Measurements from ENCODE around the gene XCL2. TPM values are rescaled to one million over a fixed set of nuclear protein-coding genes. Genes with fewer than 3 reads are reported as not detected.

Gene XCL2
- polyA plus RNA-seq, 3 donors, result 0.56 to 1.9 TPM; not detected in 1

GRCh38 chr1:168498159-168498631, 45.6 kb downstream of the XCL2 start:
- Mint-ChIP-seq H3K4me3 (no peak overlapping the region), H3K36me3 (no peaks in the 10 kb centered on the region), H3K4me1 (peaks cover 30% of the 10 kb centered on the region), H3K27me3 (ENCODE audit: low read depth in 3 of 3) (peaks cover 0 to 2% (median 0%) of the 10 kb centered on the region in 3 donors), H3K9me3 (peaks cover 0 to 2% (median 0%) of the 10 kb centered on the region in 7 donors), H3K27ac (no peak overlapping the region)
- no peak overlapping the region for H3K4me3 ChIP-seq (replicated peaks in 1 of 3; ENCODE audit: low read depth in 2 of 3, low read length in 3 of 3)
- intact Hi-C loops (cut with micrococcal nuclease), result no loop called here
- H3K79me2 ChIP-seq (ENCODE audit: insufficient read depth, low read length), result no peaks in the 10 kb centered on the region
- no peaks in the 10 kb centered on the region for H4K20me1 ChIP-seq (ENCODE audit: insufficient read depth, low read length)
- H3K27me3 ChIP-seq (ENCODE audit: control insufficient read depth in 2 of 2, insufficient read depth in 2 of 2, low read length in 2 of 2), result no peaks in the 10 kb centered on the region
- no peaks in the 10 kb centered on the region for H3K36me3 ChIP-seq (replicated peaks in 1 of 2; ENCODE audit: control insufficient read depth in 1 of 2, insufficient read depth in 2 of 2, low read length in 2 of 2)
- H3K4me1 ChIP-seq (ENCODE audit: control insufficient read depth in 1 of 2, insufficient read depth in 2 of 2, low read length in 2 of 2), result peaks cover 15 to 26% of the 10 kb centered on the region in 2 donors
- TF ChIP-seq CTCF (IDR thresholded peaks at IDR 0.05), result no peak
- no peak overlapping the region for H3K4me2 ChIP-seq (replicated peaks; ENCODE audit: extremely low read depth, low read length, poor library complexity, severe bottlenecking)
- H2AFZ ChIP-seq (ENCODE audit: insufficient read depth, low read depth, low read length, poor library complexity, severe bottlenecking), result no peak overlapping the region
- no CpG with 5 or more reads among the region's 2 CpGs for WGBS (ENCODE audit: insufficient coverage)
- H3K9ac ChIP-seq (ENCODE audit: insufficient read depth, low read length, poor library complexity, severe bottlenecking), result no peak overlapping the region
- no peaks in the 10 kb centered on the region for H3K9me3 ChIP-seq (replicated peaks in 1 of 2; ENCODE audit: control insufficient read depth in 1 of 2, insufficient read depth in 1 of 2, low read length in 2 of 2)
- no peak for DNase-seq
- no peak overlapping the region for H3K27ac ChIP-seq (ENCODE audit: low read depth in 1 of 2, low read length in 2 of 2)

GRCh38 chr1:168497376-168497950, 46.3 kb downstream of the XCL2 start:
- Histone ChIP-seq H3K4me1 (ENCODE audit: control insufficient read depth in 1 of 2, insufficient read depth in 2 of 2, low read length in 2 of 2) (peaks cover 8 to 19% of the 10 kb centered on the region in 2 donors), H3K27me3 (ENCODE audit: control insufficient read depth in 2 of 2, insufficient read depth in 2 of 2, low read length in 2 of 2) (no peaks in the 10 kb centered on the region), H2AFZ (ENCODE audit: insufficient read depth, low read depth, low read length, poor library complexity, severe bottlenecking) (no peak overlapping the region), H3K4me3 (replicated peaks in 1 of 3; ENCODE audit: low read depth in 2 of 3, low read length in 3 of 3) (no peak overlapping the region), H3K9me3 (replicated peaks in 1 of 2; ENCODE audit: control insufficient read depth in 1 of 2, insufficient read depth in 1 of 2, low read length in 2 of 2) (no peaks in the 10 kb centered on the region), H3K9ac (ENCODE audit: insufficient read depth, low read length, poor library complexity, severe bottlenecking) (no peak overlapping the region), H3K79me2 (ENCODE audit: insufficient read depth, low read length) (no peaks in the 10 kb centered on the region), H3K27ac (ENCODE audit: low read depth in 1 of 2, low read length in 2 of 2) (no peak overlapping the region), H4K20me1 (ENCODE audit: insufficient read depth, low read length) (no peaks in the 10 kb centered on the region), H3K4me2 (replicated peaks; ENCODE audit: extremely low read depth, low read length, poor library complexity, severe bottlenecking) (no peak overlapping the region), H3K36me3 (replicated peaks in 1 of 2; ENCODE audit: control insufficient read depth in 1 of 2, insufficient read depth in 2 of 2, low read length in 2 of 2) (no peaks in the 10 kb centered on the region)
- no peak overlapping the region for H3K27ac Mint-ChIP-seq
- no peak for DNase-seq
- intact Hi-C loops (cut with micrococcal nuclease), result no loop called here
- H3K27me3 Mint-ChIP-seq (ENCODE audit: low read depth in 3 of 3), result no peaks in the 10 kb centered on the region
- peaks cover 0 to 2% (median 0%) of the 10 kb centered on the region in 7 donors for H3K9me3 Mint-ChIP-seq
- H3K4me3 Mint-ChIP-seq, result no peak overlapping the region
- peaks cover 23% of the 10 kb centered on the region for H3K4me1 Mint-ChIP-seq
- TF ChIP-seq CTCF (IDR thresholded peaks at IDR 0.05), result no peak
- no peaks in the 10 kb centered on the region for H3K36me3 Mint-ChIP-seq
- no CpG with 5 or more reads among the region's 3 CpGs for WGBS (ENCODE audit: insufficient coverage)

Measured in CD14-positive monocyte (primary cell).